Endothelial cell (in vitro differentiated cells): ENCODE results near the gene KLHL42. TPM values are rescaled to one million over a fixed set of nuclear protein-coding genes. Genes with fewer than 3 reads are reported as not detected.

Source experiments
- DNase-seq: peaks from one replicate; pipeline ENCODE4 v3.0.0; 2021; ENCODE audit warnings: low spot score
- H3K27ac Mint-ChIP-seq: one replicate; pipeline ENCODE4 v1.8.0; 2021; ENCODE audit warnings: mixed read lengths, inconsistent platforms; ENCODE audit not compliant: unreplicated experiment
- H3K27me3 Mint-ChIP-seq: one replicate; pipeline ENCODE4 v1.8.0; 2021; ENCODE audit warnings: mild to moderate bottlenecking, moderate library complexity, mixed read lengths, inconsistent platforms; ENCODE audit not compliant: unreplicated experiment
- H3K36me3 Mint-ChIP-seq: one replicate; pipeline ENCODE4 v1.8.0; 2021; ENCODE audit warnings: mild to moderate bottlenecking, low read depth, mixed read lengths, inconsistent platforms; ENCODE audit not compliant: unreplicated experiment
- H3K4me1 Mint-ChIP-seq: one replicate; pipeline ENCODE4 v1.8.0; 2021; ENCODE audit warnings: mild to moderate bottlenecking, mixed read lengths, inconsistent platforms; ENCODE audit not compliant: unreplicated experiment
- H3K4me3 Mint-ChIP-seq: one replicate; pipeline ENCODE4 v1.8.0; 2021; ENCODE audit warnings: mild to moderate bottlenecking, mixed read lengths, inconsistent platforms; ENCODE audit not compliant: unreplicated experiment
- H3K9me3 Mint-ChIP-seq: one replicate; pipeline ENCODE4 v1.8.0; 2021; ENCODE audit warnings: mixed read lengths, inconsistent platforms; ENCODE audit not compliant: unreplicated experiment
- total RNA-seq: library from RNA; stranded (reverse); fragmentation: NEBNext Ultra II Directional; extraction: Animal tissue kit (Norgen Biotek cat#: 25700); gene quantifications from one replicate; pipeline ENCODE4 v1.2.1, GENCODE V29; 2021; ENCODE audit not compliant: unreplicated experiment
- TF ChIP-seq, protein P1 (sequence below): fragments of 200-600 bp; sonication (generic); IDR thresholded peaks from one replicate; pipeline ENCODE4 v1.5.0; 2021; ENCODE audit warnings: antibody characterized with exemption; ENCODE audit not compliant: unreplicated experiment

The KLHL42 gene
- total RNA-seq, 1 donor from 2014 or later, result 27.3 TPM

- H3K27ac Mint-ChIP-seq, result peak overlapping the region; percentile 53
- peaks cover 35% of the 10 kb centered on the region for H3K4me1 Mint-ChIP-seq
- no peaks in the 10 kb centered on the region for H3K9me3 Mint-ChIP-seq
- peaks cover 10% of the 10 kb centered on the region for H3K27me3 Mint-ChIP-seq
- peak; percentile 11 for DNase-seq
- TF ChIP-seq, protein P1, sequence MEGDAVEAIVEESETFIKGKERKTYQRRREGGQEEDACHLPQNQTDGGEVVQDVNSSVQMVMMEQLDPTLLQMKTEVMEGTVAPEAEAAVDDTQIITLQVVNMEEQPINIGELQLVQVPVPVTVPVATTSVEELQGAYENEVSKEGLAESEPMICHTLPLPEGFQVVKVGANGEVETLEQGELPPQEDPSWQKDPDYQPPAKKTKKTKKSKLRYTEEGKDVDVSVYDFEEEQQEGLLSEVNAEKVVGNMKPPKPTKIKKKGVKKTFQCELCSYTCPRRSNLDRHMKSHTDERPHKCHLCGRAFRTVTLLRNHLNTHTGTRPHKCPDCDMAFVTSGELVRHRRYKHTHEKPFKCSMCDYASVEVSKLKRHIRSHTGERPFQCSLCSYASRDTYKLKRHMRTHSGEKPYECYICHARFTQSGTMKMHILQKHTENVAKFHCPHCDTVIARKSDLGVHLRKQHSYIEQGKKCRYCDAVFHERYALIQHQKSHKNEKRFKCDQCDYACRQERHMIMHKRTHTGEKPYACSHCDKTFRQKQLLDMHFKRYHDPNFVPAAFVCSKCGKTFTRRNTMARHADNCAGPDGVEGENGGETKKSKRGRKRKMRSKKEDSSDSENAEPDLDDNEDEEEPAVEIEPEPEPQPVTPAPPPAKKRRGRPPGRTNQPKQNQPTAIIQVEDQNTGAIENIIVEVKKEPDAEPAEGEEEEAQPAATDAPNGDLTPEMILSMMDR, result no peak
- peaks cover 9% of the 10 kb centered on the region for H3K36me3 Mint-ChIP-seq
- H3K4me3 Mint-ChIP-seq, result peak overlapping the region; percentile 77
These were observed 777 bp downstream of the KLHL42 start for GRCh38 chr12:27780612-27781408.

GRCh38 chr12:27781680-27782079 is 1.6 kb downstream of the KLHL42 start:
- H3K27ac Mint-ChIP-seq, result no peak overlapping the region
- H3K27me3 Mint-ChIP-seq, result peaks cover 10% of the 10 kb centered on the region
- H3K4me1 Mint-ChIP-seq, result peaks cover 37% of the 10 kb centered on the region
- no peaks in the 10 kb centered on the region for H3K9me3 Mint-ChIP-seq
- no peak for DNase-seq
- H3K36me3 Mint-ChIP-seq, result peaks cover 9% of the 10 kb centered on the region
- TF ChIP-seq, protein P1, result no peak
- peak overlapping the region; percentile 77 for H3K4me3 Mint-ChIP-seq

DNA sequence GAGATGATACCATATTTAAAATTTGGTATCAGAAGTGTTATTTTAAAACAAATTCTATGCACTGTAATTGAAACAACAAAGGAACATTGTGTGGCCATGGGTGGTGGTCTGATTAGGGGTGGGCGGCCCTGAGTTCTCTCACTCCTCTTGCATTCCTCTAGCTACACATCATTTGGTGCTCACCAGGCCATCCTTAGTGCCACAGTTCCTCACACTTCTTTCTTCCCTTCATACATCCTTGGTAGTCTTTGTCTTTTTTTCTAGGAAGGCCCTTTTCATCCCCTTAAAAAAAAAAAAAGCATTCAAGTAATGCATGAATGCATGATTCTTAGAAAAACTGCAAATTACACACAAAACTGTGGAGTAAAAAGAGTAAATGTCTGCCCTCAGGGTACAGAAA is 2.4 kb downstream of the KLHL42 start:
- H3K9me3 Mint-ChIP-seq, result no peaks in the 10 kb centered on the region

DNA sequence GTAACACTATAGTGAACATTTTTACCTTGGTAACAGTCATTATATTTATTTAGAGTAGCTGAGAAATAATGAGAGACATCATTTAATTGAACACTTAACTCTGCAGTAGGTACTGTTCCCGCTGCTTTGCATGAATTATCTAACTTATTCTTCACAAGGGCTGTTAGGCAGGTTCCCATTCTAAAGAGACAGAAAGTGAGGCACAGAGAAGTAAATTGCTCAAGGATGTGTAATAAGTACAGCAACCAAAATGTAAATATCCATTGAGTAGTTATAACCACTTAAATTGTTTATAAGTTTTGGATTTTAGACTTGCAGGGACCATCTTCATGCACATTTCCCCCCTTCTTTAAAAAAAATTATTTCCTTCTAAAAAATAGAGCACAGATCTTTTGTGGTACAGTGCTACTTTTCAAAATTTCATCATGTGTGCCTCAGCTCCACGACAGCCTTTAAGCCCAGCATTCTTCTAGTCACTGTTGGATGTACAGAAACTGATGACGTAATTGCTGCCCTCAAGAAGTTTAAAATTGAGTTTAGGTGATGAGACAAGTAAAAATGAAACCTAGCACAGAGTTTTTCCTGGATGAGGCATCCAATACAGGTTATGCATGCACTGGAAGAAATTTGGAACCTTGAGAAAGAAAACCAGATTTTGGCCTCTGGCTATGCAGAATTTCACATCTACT is 6.0 kb downstream of the KLHL42 start:
- Mint-ChIP-seq H3K4me1 (peaks cover 29% of the 10 kb centered on the region), H3K9me3 (no peaks in the 10 kb centered on the region), H3K27ac (no peak overlapping the region), H3K27me3 (peaks cover 5% of the 10 kb centered on the region), H3K4me3 (no peak overlapping the region), H3K36me3 (peaks cover 7% of the 10 kb centered on the region)
- no peak for DNase-seq
- TF ChIP-seq, protein P1, result no peak

More for the DNA sequence above, 2.4 kb downstream of the KLHL42 start:
- DNase-seq, result no peak
- peaks cover 37% of the 10 kb centered on the region for H3K4me1 Mint-ChIP-seq
- H3K27ac Mint-ChIP-seq, result no peak overlapping the region
- TF ChIP-seq, protein P1, result no peak
- peaks cover 10% of the 10 kb centered on the region for H3K27me3 Mint-ChIP-seq
- peak overlapping the region; percentile 1 for H3K4me3 Mint-ChIP-seq
- peaks cover 9% of the 10 kb centered on the region for H3K36me3 Mint-ChIP-seq

DNA sequence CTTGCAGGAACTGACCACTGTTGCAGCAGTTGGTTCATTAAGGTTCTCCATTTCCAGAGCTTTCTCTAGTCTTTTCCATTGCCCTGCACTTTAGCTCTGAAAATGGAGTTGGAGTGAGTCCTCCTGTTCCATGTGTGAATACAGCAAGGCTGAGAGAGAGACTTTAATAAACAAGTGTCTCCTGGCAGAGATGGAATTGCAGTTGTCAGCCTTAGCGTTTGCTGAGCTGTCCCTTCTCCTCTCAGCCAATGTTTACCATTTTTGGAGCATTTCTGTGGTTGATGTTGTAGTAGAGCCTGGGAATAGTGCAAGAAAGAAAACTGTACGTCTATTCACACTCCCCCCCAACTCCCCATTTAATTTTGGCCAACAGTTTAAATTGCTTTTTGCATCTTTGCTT is 7.5 kb downstream of the KLHL42 start:
- peaks cover 13% of the 10 kb centered on the region for H3K4me1 Mint-ChIP-seq
- peaks cover 16% of the 10 kb centered on the region for H3K36me3 Mint-ChIP-seq
- H3K4me3 Mint-ChIP-seq, result no peak overlapping the region
- TF ChIP-seq, protein P1, result no peak
- no peaks in the 10 kb centered on the region for H3K27me3 Mint-ChIP-seq
- H3K27ac Mint-ChIP-seq, result no peak overlapping the region
- DNase-seq, result no peak
- no peaks in the 10 kb centered on the region for H3K9me3 Mint-ChIP-seq
